ENCODE measurements around the gene LGALS4.
"Not testable (repeated sequence)": the region's sequence is repeated elsewhere in the genome, so short reads cannot be mapped to it uniquely, and the experiment has no call there.

Gene LGALS4

GRCh38 chr19:38770228-38770948 is 42.4 kb downstream of the LGALS4 start:
- not testable (repeated sequence) for DNase-seq (ENCODE audit: low read depth)

- DNase-seq (ENCODE audit: low read depth): peak; percentile 39
These were observed 43.0 kb downstream of the LGALS4 start for GRCh38 chr19:38769635-38770211.

- no peak for DNase-seq (ENCODE audit: low read depth)
These were observed 46.3 kb downstream of the LGALS4 start for GRCh38 chr19:38766276-38767047.

- no peak for DNase-seq (ENCODE audit: low read depth)
These were observed 47.5 kb downstream of the LGALS4 start for GRCh38 chr19:38765214-38765613.

- no peak for DNase-seq (ENCODE audit: low read depth)
These were observed 48.9 kb downstream of the LGALS4 start for GRCh38 chr19:38763795-38764220.

- DNase-seq (ENCODE audit: low read depth): not testable (repeated sequence)
These were observed 50.8 kb downstream of the LGALS4 start for GRCh38 chr19:38761884-38762389.

GRCh38 chr19:38760805-38761517 is 51.8 kb downstream of the LGALS4 start:
- not testable (repeated sequence) for DNase-seq (ENCODE audit: low read depth)

- DNase-seq (ENCODE audit: low read depth): no peak
These were observed 53.1 kb downstream of the LGALS4 start for GRCh38 chr19:38759590-38760003.

GRCh38 chr19:38754196-38754595 is 58.5 kb downstream of the LGALS4 start:
- not testable (repeated sequence) for DNase-seq (ENCODE audit: low read depth)

- DNase-seq (ENCODE audit: low read depth): not testable (repeated sequence)
These were observed 59.0 kb downstream of the LGALS4 start for GRCh38 chr19:38753783-38754182.
